ENCODE results near the gene ASTE1.

DNA sequence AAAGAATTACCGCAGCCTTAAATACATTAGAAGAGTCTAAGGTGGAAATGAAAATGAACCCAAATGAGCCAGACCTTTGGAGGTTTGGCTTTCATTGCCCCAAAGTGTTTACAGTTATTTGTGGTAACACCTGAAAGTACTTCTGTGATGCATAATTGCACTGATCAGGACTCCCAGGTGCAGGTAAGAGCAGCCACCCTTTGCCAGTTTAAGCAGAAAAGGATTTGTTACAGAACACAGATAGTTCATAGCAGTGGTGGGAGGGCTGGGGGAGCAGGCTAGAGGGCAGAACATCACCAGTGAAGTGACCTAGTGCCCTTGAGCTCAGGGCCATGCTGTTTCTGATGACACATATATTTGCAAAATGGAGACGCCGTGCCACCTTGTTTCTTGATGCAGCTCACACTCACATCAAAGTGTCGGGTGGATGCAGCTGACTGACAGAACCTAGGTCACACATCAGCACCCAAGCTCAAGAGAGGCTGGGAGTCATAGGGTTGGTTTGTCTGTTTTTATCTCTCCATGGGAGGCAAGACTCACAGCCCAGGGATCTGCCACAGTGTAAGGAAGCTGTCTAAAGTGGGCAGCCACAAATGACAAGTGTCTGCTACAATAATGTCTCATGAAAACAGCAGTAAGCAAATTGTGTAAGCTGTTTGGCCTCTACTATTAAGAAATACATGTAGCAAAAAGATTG is 49.2 kb upstream of the ASTE1 start:
- TF ChIP-seq, protein P1, sequence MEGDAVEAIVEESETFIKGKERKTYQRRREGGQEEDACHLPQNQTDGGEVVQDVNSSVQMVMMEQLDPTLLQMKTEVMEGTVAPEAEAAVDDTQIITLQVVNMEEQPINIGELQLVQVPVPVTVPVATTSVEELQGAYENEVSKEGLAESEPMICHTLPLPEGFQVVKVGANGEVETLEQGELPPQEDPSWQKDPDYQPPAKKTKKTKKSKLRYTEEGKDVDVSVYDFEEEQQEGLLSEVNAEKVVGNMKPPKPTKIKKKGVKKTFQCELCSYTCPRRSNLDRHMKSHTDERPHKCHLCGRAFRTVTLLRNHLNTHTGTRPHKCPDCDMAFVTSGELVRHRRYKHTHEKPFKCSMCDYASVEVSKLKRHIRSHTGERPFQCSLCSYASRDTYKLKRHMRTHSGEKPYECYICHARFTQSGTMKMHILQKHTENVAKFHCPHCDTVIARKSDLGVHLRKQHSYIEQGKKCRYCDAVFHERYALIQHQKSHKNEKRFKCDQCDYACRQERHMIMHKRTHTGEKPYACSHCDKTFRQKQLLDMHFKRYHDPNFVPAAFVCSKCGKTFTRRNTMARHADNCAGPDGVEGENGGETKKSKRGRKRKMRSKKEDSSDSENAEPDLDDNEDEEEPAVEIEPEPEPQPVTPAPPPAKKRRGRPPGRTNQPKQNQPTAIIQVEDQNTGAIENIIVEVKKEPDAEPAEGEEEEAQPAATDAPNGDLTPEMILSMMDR (IDR thresholded peaks at IDR 0.05; ENCODE audit: low read depth, low read length) = no peak
- TF ChIP-seq MYC (IDR thresholded peaks at IDR 0.05; ENCODE audit: low read depth, low read length) (no peak), POLR2A (IDR thresholded peaks at IDR 0.05; ENCODE audit: extremely low read depth, insufficient read length) (no peak)
